ENCODE results near the gene AP2B1.

AP2B1 gene

GRCh38 chr17:35738519-35739133 is 151.5 kb downstream of the AP2B1 start:
- no peaks in the 10 kb centered on the region for H3K27me3 ChIP-seq (ENCODE audit: low read depth, low read length)
- H3K4me2 ChIP-seq (ENCODE audit: low read length) = no peak overlapping the region
- H3K9ac ChIP-seq (ENCODE audit: low read length) = no peak overlapping the region
- H3K4me3 ChIP-seq (ENCODE audit: low read length) = no peak overlapping the region
- H3K9me3 ChIP-seq (ENCODE audit: insufficient read depth, low read length) = no peaks in the 10 kb centered on the region
- TF ChIP-seq CTCF (IDR thresholded peaks at IDR 0.05; ENCODE audit: low read depth, low read length) = no peak
- TF ChIP-seq EZH2phosphoT487 (IDR thresholded peaks at IDR 0.05; ENCODE audit: low read depth) = no peak
- no peak overlapping the region for H3K27ac ChIP-seq (ENCODE audit: low read length)
- H3K79me2 ChIP-seq (ENCODE audit: low read length) = no peaks in the 10 kb centered on the region
- H3K4me1 ChIP-seq (ENCODE audit: low read length) = no peaks in the 10 kb centered on the region
- H4K20me1 ChIP-seq (ENCODE audit: insufficient read depth, low read length) = no peaks in the 10 kb centered on the region
- no peak overlapping the region for H2AFZ ChIP-seq (ENCODE audit: low read depth, low read length)
- no peaks in the 10 kb centered on the region for H3K36me3 ChIP-seq (replicated peaks; ENCODE audit: low read depth, low read length)

GRCh38 chr17:35740216-35740615 is 153.1 kb downstream of the AP2B1 start:
- no peak overlapping the region for H2AFZ ChIP-seq (ENCODE audit: low read depth, low read length)
- no peak overlapping the region for H3K9ac ChIP-seq (ENCODE audit: low read length)
- no peak for TF ChIP-seq CTCF (IDR thresholded peaks at IDR 0.05; ENCODE audit: low read depth, low read length)
- TF ChIP-seq EZH2phosphoT487 (IDR thresholded peaks at IDR 0.05; ENCODE audit: low read depth) = no peak
- H3K9me3 ChIP-seq (ENCODE audit: insufficient read depth, low read length) = no peaks in the 10 kb centered on the region
- no peaks in the 10 kb centered on the region for H4K20me1 ChIP-seq (ENCODE audit: insufficient read depth, low read length)
- no peaks in the 10 kb centered on the region for H3K27me3 ChIP-seq (ENCODE audit: low read depth, low read length)
- H3K27ac ChIP-seq (ENCODE audit: low read length) = no peak overlapping the region
- no peaks in the 10 kb centered on the region for H3K36me3 ChIP-seq (replicated peaks; ENCODE audit: low read depth, low read length)
- H3K4me3 ChIP-seq (ENCODE audit: low read length) = no peak overlapping the region
- H3K4me1 ChIP-seq (ENCODE audit: low read length) = no peaks in the 10 kb centered on the region
- no peaks in the 10 kb centered on the region for H3K79me2 ChIP-seq (ENCODE audit: low read length)
- H3K4me2 ChIP-seq (ENCODE audit: low read length) = no peak overlapping the region

GRCh38 chr17:35740997-35741931 is 154.1 kb downstream of the AP2B1 start:
- Histone ChIP-seq H4K20me1 (ENCODE audit: insufficient read depth, low read length) (no peaks in the 10 kb centered on the region), H3K9ac (ENCODE audit: low read length) (no peak overlapping the region), H2AFZ (ENCODE audit: low read depth, low read length) (no peak overlapping the region), H3K4me1 (ENCODE audit: low read length) (no peaks in the 10 kb centered on the region), H3K36me3 (replicated peaks; ENCODE audit: low read depth, low read length) (no peaks in the 10 kb centered on the region), H3K27ac (ENCODE audit: low read length) (no peak overlapping the region), H3K79me2 (ENCODE audit: low read length) (no peaks in the 10 kb centered on the region), H3K4me3 (ENCODE audit: low read length) (no peak overlapping the region), H3K27me3 (ENCODE audit: low read depth, low read length) (no peaks in the 10 kb centered on the region), H3K9me3 (ENCODE audit: insufficient read depth, low read length) (no peaks in the 10 kb centered on the region), H3K4me2 (ENCODE audit: low read length) (no peak overlapping the region)
- TF ChIP-seq EZH2phosphoT487 (IDR thresholded peaks at IDR 0.05; ENCODE audit: low read depth) = no peak

- no peak overlapping the region for H3K27ac ChIP-seq (ENCODE audit: low read length)
- no peak for TF ChIP-seq CTCF (IDR thresholded peaks at IDR 0.05; ENCODE audit: low read depth, low read length)
- no peak overlapping the region for H2AFZ ChIP-seq (ENCODE audit: low read depth, low read length)
- no peaks in the 10 kb centered on the region for H3K9me3 ChIP-seq (ENCODE audit: insufficient read depth, low read length)
- no peak overlapping the region for H3K4me3 ChIP-seq (ENCODE audit: low read length)
- H3K9ac ChIP-seq (ENCODE audit: low read length) = no peak overlapping the region
- no peaks in the 10 kb centered on the region for H4K20me1 ChIP-seq (ENCODE audit: insufficient read depth, low read length)
- no peak overlapping the region for H3K4me2 ChIP-seq (ENCODE audit: low read length)
- no peaks in the 10 kb centered on the region for H3K36me3 ChIP-seq (replicated peaks; ENCODE audit: low read depth, low read length)
- no peaks in the 10 kb centered on the region for H3K79me2 ChIP-seq (ENCODE audit: low read length)
- no peaks in the 10 kb centered on the region for H3K27me3 ChIP-seq (ENCODE audit: low read depth, low read length)
- no peaks in the 10 kb centered on the region for H3K4me1 ChIP-seq (ENCODE audit: low read length)
These were observed 155.4 kb downstream of the AP2B1 start for GRCh38 chr17:35742496-35742895.

Measured in OCI-LY3 (cell line).